Spleen (tissue), 11 donors: ENCODE results near the gene DAZAP1. TPM values are rescaled to one million over a fixed set of nuclear protein-coding genes. Genes with fewer than 3 reads are reported as not detected.
A peak's percentile ranks its signal among the peaks of the same experiment; 100 is the strongest.

Source experiments
- DNase-seq: peaks from one replicate; pipeline ENCODE4 v3.0.0-alpha.2; 2020
- H3K27ac ChIP-seq, 8 donors: fragments of 200-600 bp; sonication (generic) in 7 of 8; 1 replicate in 4 of 8; 2 replicates in 4 of 8; pipeline versions ENCODE4 v1.5.0 to v1.8.0; 2016 to 2021; ENCODE audit warnings: inconsistent platforms in 4 of 8, mild to moderate bottlenecking in 4 of 8, moderate library complexity in 1 of 8
- H3K27me3 ChIP-seq, 7 donors: fragments of 200-600 bp; sonication (generic) in 6 of 7; replicated peaks in 1 of 7; 1 replicate in 4 of 7; 2 replicates in 3 of 7; pipeline versions ENCODE4 v1.5.0 to v1.8.0; 2016 to 2021; ENCODE audit warnings: inconsistent platforms in 3 of 7, mild to moderate bottlenecking in 1 of 7
- H3K36me3 ChIP-seq, 6 donors: fragments of 200-600 bp; sonication (generic) in 5 of 6; 1 replicate in 4 of 6; 2 replicates in 2 of 6; pipeline versions ENCODE4 v1.5.0 to v1.8.0; 2016 to 2021; ENCODE audit warnings: inconsistent platforms in 2 of 6
- H3K4me1 ChIP-seq, 6 donors: fragments of 200-600 bp; sonication (generic) in 5 of 6; 1 replicate in 3 of 6; 2 replicates in 3 of 6; pipeline versions ENCODE4 v1.5.0 to v1.8.0; 2016 to 2021; ENCODE audit warnings: inconsistent platforms in 3 of 6
- H3K4me3 ChIP-seq, 8 donors: fragments of 200-600 bp; sonication (generic) in 7 of 8; 1 replicate in 4 of 8; 2 replicates in 4 of 8; pipeline versions ENCODE4 v1.5.0 to v1.8.0; 2016 to 2021; ENCODE audit warnings: inconsistent platforms in 4 of 8, mild to moderate bottlenecking in 4 of 8, moderate library complexity in 2 of 8
- H3K9me3 ChIP-seq, 8 donors: fragments of 200-600 bp; sonication (generic) in 7 of 8; 1 replicate in 4 of 8; 2 replicates in 4 of 8; pipeline versions ENCODE4 v1.5.0 to v1.8.0; 2016 to 2021; ENCODE audit warnings: inconsistent platforms in 4 of 8
- CTCF ChIP-seq, 11 experiments: fragments of 200-600 bp in 7 of 11; fragments of 450-650 bp in 4 of 11; sonication (generic) in 4 of 11; IDR thresholded peaks in 8 of 11; conservative IDR thresholded peaks in 3 of 11; 1 replicate in 7 of 11; 2 replicates in 4 of 11; pipeline versions ENCODE4 v1.4.0 to v1.8.0; 2016 to 2021; ENCODE audit warnings: antibody characterized with exemption in 11 of 11, inconsistent platforms in 4 of 11, mild to moderate bottlenecking in 1 of 11
- POLR2A ChIP-seq, 3 donors: fragments of 450-650 bp; IDR thresholded peaks; one replicate each; pipeline ENCODE4 v1.5.1; 2017; ENCODE audit warnings: antibody characterized with exemption in 3 of 3, mild to moderate bottlenecking in 1 of 3
- POLR2AphosphoS5 ChIP-seq, 3 donors: sonication (generic); formaldehyde crosslinking; IDR thresholded peaks; one replicate each; pipeline ENCODE4 v1.5.1; 2017; ENCODE audit warnings: antibody characterized with exemption in 3 of 3
- WGBS, 5 donors: extraction: QIAGEN DNeasy Blood & Tissue Kit in 3 of 5; methylation state at CpG; one replicate each; pipeline versions ENCODE4 v1.1.5 to v1.1.7; 2013 to 2018; 5-methylcytosine and 5-hydroxymethylcytosine counted together
- intact Hi-C: fragments of 100-400 bp; cut with DNase I; formaldehyde crosslinking; loops from one replicate; pipeline ENCODE4 v1.15.0; 2023; ENCODE audit warnings: low total_unique reads
- polyA plus RNA-seq, 3 donors: library from polyadenylated mRNA; stranded (reverse); fragments of 200-250 nt; gene quantifications; one replicate each; pipeline ENCODE4 v1.2.1, GENCODE V29; 2013
- total RNA-seq, 7 donors: library from RNA; depleted of rRNA in 3 of 7; stranded (reverse); fragments of >200 nt in 3 of 7; fragmentation: NEBNext Ultra II Directional in 4 of 7; extraction: Animal tissue kit (Norgen Biotek cat#: 25700) in 4 of 7; gene quantifications; one replicate each; pipeline versions ENCODE4 v1.1.0 to v1.2.1, GENCODE V29; 2016 to 2021
- donor health status: healthy with polysubstance abuse.
- donor health status: DM: no; HTN: no; CAD: no; lungs with moderate emphysema.
- donor health status: DM: no; HTN: no; CAD: no.
- donor health status: Bipolar disorder and iron deficiency.
- donor health status: healthy.
- donor health status: DM: no; HTN: no; CAD: no.
- donor health status: DM: yes; HTN: yes; CAD: no.

The DAZAP1 gene
- total and polyA plus RNA-seq, 10 donors, result 43.8 to 137 (median 99.6) TPM

- Histone ChIP-seq H3K36me3 (peaks cover 3 to 100% (median 90%) of the 10 kb centered on the region in 6 donors), H3K9me3 (no peaks in the 10 kb centered on the region), H3K27ac (no peak overlapping the region), H3K4me1 (peaks cover 0 to 29% (median 8%) of the 10 kb centered on the region in 6 donors), H3K4me3 (no peak overlapping the region), H3K27me3 (no peaks in the 10 kb centered on the region)
- no peak for TF ChIP-seq CTCF (IDR thresholded peaks at IDR 0.05 in 8 of 11, conservative IDR thresholded peaks at IDR 0.05 in 3 of 11)
- no peak for TF ChIP-seq POLR2A (IDR thresholded peaks at IDR 0.05)
- no peak for TF ChIP-seq POLR2AphosphoS5 (IDR thresholded peaks at IDR 0.05)
- DNase-seq, result no peak
- 86 to 93% (median 92%) methylated on average over 9 of the region's 9 CpGs for WGBS, 5 donors
- intact Hi-C loops, result no loop called here
Measured at GRCh38 chr19:1426736-1427135, 19.4 kb downstream of the DAZAP1 start.

- Histone ChIP-seq H3K9me3 (no peaks in the 10 kb centered on the region), H3K27me3 (no peaks in the 10 kb centered on the region), H3K27ac (no peak overlapping the region), H3K4me1 (peaks cover 0 to 23% (median 8%) of the 10 kb centered on the region in 6 donors), H3K4me3 (no peak overlapping the region), H3K36me3 (peaks cover 3 to 100% (median 90%) of the 10 kb centered on the region in 6 donors)
- 92 to 96% (median 93%) methylated on average over 22 to 27 of the region's 27 CpGs for WGBS, 5 donors
- intact Hi-C loops, result no loop called here
- DNase-seq, result no peak
- TF ChIP-seq CTCF (IDR thresholded peaks at IDR 0.05 in 8 of 11, conservative IDR thresholded peaks at IDR 0.05 in 3 of 11) (no peak), POLR2A (IDR thresholded peaks at IDR 0.05) (no peak), POLR2AphosphoS5 (IDR thresholded peaks at IDR 0.05) (peak in 1 of 3 donors; percentile 64)
Measured at GRCh38 chr19:1427221-1427920, 20.0 kb downstream of the DAZAP1 start.

- no peak for TF ChIP-seq POLR2A (IDR thresholded peaks at IDR 0.05)
- peak; percentile 4 to 72 (median 37) for TF ChIP-seq POLR2AphosphoS5 (IDR thresholded peaks at IDR 0.05)
- TF ChIP-seq CTCF (IDR thresholded peaks at IDR 0.05 in 8 of 11, conservative IDR thresholded peaks at IDR 0.05 in 3 of 11), result no peak
- H3K4me1 ChIP-seq, result peaks cover 0 to 20% (median 3%) of the 10 kb centered on the region in 6 donors
- peaks cover 3 to 100% (median 90%) of the 10 kb centered on the region in 6 donors for H3K36me3 ChIP-seq
- no peak for DNase-seq
- WGBS, 5 donors, result 91 to 95% (median 94%) methylated on average over 23 to 41 of the region's 41 CpGs
- no peaks in the 10 kb centered on the region for H3K9me3 ChIP-seq
- no peaks in the 10 kb centered on the region for H3K27me3 ChIP-seq
- no peak overlapping the region for H3K27ac ChIP-seq
- intact Hi-C loops, result no loop called here
- H3K4me3 ChIP-seq, result no peak overlapping the region
Measured at GRCh38 chr19:1428738-1429391, 21.5 kb downstream of the DAZAP1 start.

- no peak for DNase-seq
- Histone ChIP-seq H3K27ac (no peak overlapping the region), H3K4me3 (no peak overlapping the region), H3K4me1 (peaks cover 0 to 22% (median 2%) of the 10 kb centered on the region in 6 donors), H3K9me3 (no peaks in the 10 kb centered on the region), H3K36me3 (peaks cover 3 to 100% (median 92%) of the 10 kb centered on the region in 6 donors), H3K27me3 (no peaks in the 10 kb centered on the region)
- intact Hi-C loops, result no loop called here
- WGBS, 5 donors, result 88 to 96% (median 92%) methylated on average over 3 to 14 of the region's 14 CpGs
- TF ChIP-seq POLR2AphosphoS5 (IDR thresholded peaks at IDR 0.05) (no peak), POLR2A (IDR thresholded peaks at IDR 0.05) (no peak), CTCF (IDR thresholded peaks at IDR 0.05 in 8 of 11, conservative IDR thresholded peaks at IDR 0.05 in 3 of 11) (no peak)
Measured at GRCh38 chr19:1429750-1430149, 22.4 kb downstream of the DAZAP1 start.
